GF-D8 (cell line): ENCODE results near the gene PIGZ.

Source experiments
- DNase-seq: peaks from one replicate; lab custom pipeline; 2025; lab: John Stamatoyannopoulos, UW

The PIGZ gene, protein sequence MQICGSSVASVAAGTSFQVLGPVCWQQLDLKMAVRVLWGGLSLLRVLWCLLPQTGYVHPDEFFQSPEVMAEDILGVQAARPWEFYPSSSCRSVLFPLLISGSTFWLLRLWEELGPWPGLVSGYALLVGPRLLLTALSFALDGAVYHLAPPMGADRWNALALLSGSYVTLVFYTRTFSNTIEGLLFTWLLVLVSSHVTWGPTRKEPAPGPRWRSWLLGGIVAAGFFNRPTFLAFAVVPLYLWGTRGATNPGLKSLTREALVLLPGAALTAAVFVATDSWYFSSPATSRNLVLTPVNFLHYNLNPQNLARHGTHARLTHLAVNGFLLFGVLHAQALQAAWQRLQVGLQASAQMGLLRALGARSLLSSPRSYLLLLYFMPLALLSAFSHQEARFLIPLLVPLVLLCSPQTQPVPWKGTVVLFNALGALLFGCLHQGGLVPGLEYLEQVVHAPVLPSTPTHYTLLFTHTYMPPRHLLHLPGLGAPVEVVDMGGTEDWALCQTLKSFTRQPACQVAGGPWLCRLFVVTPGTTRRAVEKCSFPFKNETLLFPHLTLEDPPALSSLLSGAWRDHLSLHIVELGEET

GRCh38 chr3:196968233-196969133 lies at the start of gene PIGZ:
TSS of gene PIGZ (minus strand) at chr3:196968833. CDS start at chr3:196952031, 16,802 bp downstream.
- DNase-seq: peak; percentile 13

GRCh38 chr3:197017003-197017402 lies 48.4 kb upstream of the PIGZ start:
- no peak for DNase-seq

GRCh38 chr3:197015790-197016736 lies 47.4 kb upstream of the PIGZ start:
- no peak for DNase-seq

DNA sequence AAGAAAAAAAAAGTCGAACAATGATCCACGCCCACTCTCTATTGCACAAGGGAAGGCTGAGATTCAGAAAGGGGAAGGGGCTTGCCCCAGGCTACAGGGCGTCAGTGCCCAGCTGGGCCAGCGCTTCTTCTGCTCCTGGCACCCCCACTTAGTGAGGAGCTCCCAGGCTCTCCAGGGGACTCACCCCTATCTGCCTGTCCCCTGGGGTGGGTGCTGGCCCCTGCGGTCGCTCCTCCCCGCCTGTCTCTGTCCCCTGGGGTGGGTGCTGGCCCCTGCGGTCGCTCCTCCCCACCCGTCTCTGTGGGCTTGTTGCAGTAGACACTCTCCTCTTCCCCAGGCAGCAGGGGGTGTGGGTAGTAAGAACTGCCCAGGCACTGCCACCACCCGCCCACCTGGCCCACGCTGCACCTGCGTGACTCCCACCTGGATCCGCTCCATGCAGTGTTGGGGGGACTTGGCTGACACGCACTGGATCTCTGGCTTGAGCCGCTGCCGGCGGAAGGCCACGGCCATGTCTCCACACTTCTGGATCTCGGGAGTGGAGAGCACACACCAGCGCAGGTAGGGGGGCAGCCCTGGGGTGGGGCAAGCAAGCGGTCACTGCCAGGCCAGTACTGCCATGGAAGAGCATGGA lies 46.4 kb upstream of the PIGZ start:
- no peak for DNase-seq

- no peak for DNase-seq
Observed at GRCh38 chr3:197014024-197014423, 45.4 kb upstream of the PIGZ start.

- no peak for DNase-seq
Observed at GRCh38 chr3:197012540-197012883, 43.9 kb upstream of the PIGZ start.

GRCh38 chr3:197011780-197012539 lies 43.3 kb upstream of the PIGZ start:
- no peak for DNase-seq

DNA sequence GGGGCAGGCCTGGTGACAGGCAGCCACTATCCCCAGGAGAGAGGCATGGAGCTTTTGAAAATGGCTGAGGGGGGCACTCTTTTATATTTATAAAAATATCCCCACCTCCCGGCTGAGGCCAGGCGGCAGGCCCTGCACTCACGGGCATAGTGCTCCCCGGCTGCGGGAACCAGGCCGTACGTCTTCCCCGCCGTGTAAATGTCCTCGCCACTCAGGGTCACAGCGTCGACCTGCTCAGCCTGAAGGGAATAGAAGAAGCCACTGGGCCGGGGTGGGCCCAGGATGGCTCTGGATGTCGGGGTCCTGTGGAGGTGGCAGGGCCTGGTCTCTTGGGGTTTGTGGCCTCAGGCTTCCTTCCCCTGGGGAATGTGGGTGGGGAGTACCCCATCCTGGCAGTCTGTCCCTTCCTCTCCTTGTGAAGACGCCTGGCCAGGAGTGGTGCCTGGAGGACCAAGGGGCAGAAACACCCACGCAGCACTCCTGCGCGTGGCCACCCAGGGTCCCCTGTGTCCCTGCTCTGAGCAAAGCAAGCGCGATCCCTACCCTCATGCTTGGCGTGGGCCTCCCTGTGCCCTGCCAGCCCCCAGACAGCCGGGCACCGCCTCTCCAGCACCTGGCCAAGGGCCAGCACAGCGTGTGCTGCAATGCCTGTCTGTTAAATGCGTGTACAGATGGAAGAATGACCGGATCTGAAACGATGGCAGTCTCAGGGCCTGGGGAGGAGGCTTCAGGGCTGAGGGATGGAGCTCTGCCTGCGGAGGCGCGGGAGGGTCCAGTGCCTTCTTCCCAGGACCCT lies 42.1 kb upstream of the PIGZ start:
- no peak for DNase-seq

DNA sequence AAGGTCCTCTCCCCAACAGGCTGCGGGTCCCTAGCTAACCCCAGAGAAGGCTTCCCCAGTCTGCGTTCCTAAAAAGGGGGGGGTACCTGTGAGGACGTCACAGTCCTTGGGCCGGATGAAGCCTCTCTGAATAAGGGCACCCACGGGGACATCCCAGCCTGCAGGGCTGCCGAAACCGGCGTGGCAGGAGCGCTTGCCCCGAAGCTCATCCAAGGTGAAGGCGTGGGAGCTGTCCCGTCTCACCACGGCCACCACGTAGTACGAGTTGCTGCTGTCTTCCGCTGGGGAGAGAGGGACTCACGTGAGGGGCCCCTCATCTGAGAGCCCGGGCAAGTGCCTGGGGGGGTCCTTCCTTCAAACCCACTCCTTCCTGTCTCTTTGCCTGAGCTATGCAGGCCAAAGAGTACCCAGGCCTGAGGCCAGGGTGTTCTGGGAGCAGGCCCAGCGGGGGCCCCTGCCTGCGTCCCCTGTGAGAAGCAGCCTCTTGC lies 40.9 kb upstream of the PIGZ start:
- DNase-seq: no peak

DNA sequence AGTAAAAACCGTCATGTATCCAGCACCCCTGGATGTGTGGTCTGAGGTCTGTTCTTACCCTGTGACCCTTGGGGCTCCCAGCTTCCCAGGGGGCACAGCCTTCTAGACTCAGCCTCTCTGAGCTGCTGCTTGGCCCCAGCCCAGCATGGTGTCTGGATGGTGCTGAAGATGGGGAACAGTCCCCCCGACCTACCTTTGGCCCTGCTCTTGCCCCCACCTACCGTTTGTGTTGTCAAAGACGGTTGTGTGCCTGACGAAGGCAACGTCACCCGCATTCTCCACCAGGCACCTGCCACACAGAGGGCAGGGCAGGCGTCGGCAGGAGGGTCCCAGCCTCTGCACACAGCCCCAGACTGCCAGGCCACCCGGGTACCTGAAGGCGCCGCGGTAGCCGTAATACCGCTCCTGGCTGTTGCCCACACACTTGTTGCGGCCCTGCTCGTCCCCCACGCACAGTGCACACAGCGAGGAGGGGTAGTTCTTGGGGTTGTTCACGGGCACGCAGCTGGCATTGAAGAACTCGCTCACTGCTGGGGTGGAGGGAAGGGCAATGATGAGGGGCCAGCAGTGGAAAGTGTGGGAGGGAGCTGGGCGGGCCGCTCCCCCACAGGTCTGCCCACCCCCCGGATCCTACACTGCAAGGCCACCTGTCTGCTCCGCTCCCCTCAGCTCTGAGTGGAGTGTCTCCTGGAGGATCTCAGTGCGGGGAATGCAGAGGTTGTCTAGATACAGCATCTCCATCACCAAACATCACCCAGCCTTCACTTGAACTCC lies 40.0 kb upstream of the PIGZ start:
- no peak for DNase-seq

GRCh38 chr3:197007953-197008352 lies 39.3 kb upstream of the PIGZ start:
- DNase-seq: no peak

DNA sequence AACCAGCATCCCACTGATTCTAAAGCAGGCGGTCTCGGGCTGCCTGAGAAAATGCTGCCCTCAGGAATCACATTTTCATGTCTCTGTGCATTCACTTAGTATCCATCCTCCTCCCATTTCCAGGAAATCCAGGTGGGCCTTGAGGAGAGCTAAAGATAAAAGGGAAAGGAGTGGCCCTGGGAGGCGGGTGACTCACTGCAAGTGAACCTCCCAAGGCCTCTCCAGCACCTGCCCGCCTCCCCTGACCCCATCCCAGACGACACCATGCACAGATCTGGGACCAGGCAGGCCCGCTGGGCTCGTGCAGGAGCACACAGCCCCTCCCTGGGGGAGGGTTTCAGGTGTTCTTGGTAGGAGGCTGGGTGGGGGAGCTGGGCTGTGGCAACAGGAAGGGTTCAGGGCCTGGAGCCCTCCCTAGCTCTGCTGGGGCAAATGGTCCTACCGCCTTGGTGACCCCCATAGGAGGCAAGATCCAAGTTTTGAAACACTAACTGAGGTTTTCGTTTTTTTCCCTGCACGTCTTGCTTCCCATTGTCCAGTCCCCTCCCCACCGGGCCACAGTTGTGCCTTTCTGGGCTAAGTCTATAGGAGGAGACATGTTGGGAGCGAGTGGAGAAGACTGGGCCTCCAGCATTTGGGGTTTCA lies 38.8 kb upstream of the PIGZ start:
- no peak for DNase-seq

DNA sequence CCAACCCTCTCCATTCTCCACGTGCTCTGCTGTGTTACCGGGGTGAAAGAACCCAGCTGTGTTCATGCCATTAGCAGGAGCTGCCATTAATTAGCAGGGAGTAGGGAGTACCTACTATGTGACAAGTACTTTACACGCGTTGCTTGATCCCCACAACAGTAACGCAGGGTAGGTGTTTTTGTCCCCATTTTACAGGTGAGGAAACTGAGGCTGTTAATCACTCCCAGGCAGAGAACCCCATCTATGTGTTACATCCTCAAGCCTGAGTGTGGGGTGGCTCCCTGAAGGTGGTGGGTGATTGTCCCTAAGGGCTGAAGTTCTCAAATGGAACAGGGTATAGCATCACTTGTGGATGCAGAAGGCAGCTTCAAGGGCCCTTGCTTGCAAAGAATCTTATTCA lies 38.2 kb upstream of the PIGZ start:
- no peak for DNase-seq

- no peak for DNase-seq
Observed at GRCh38 chr3:197006446-197006845, 37.8 kb upstream of the PIGZ start.

GRCh38 chr3:197003461-197004385 lies 35.1 kb upstream of the PIGZ start:
- no peak for DNase-seq

- peak; percentile 58 for DNase-seq
Observed at GRCh38 chr3:197002701-197003454, 34.2 kb upstream of the PIGZ start.
